Measurements from ENCODE around the gene TPK1. TPM values are rescaled to one million over a fixed set of nuclear protein-coding genes. Genes with fewer than 3 reads are reported as not detected.

TPK1 gene
- total RNA-seq, 8 experiments from 2014 or later: 3.9 to 18.0 (median 8.4) TPM

- no peak for ATAC-seq (replicated peaks in 6 of 8)
- Histone ChIP-seq H3K4me1 (replicated peaks in 1 of 2) (peaks cover 4 to 12% of the 10 kb centered on the region in 2 donors), H3K27ac (no peak overlapping the region), H3K4me3 (no peak overlapping the region)
- WGBS, 10 experiments: 0 to 20% (median 12%) methylated on average over 1 to 3 of the region's 3 CpGs; no CpG with 5 or more reads in 1 of the 10 experiments
- in situ Hi-C loops (cut with MboI; ENCODE audit: low pct_unique_long_range_greater_than_20kb in 2 of 9, low sequenced_read_pairs in 9 of 9, unreplicated experiment in 9 of 9): no loop called here
Observed at GRCh38 chr7:144487901-144488300, 348.0 kb downstream of the TPK1 start.

DNA sequence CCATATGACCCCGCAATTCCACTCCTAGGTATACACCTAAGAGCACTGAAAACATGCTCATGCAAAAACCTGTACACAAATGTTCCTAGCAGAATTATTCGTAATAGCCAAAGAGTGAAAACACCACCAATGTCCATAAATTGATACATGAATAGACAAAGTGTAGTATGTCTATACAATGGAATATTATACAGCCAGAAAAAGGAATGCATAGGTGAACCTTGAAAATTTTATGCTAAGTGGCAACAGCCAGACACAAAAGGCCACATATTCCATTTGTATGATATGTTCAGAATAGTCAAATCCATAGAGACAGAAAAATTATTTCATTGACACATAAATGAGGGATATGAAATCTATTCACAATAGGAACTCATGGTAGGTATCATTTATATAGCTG lies 351.4 kb downstream of the TPK1 start:
- Histone ChIP-seq H3K4me3 (no peak overlapping the region), H3K4me1 (replicated peaks in 1 of 2) (peaks cover 7 to 11% of the 10 kb centered on the region in 2 donors), H3K27ac (no peak overlapping the region)
- in situ Hi-C loops (cut with MboI; ENCODE audit: low pct_unique_long_range_greater_than_20kb in 2 of 9, low sequenced_read_pairs in 9 of 9, unreplicated experiment in 9 of 9): no loop called here
- WGBS, 10 experiments: 0 to 100% (median 74%) methylated on average over 1 to 2 of the region's 2 CpGs; no CpG with 5 or more reads in 1 of the 10 experiments
- ATAC-seq (replicated peaks in 6 of 8): no peak

DNA sequence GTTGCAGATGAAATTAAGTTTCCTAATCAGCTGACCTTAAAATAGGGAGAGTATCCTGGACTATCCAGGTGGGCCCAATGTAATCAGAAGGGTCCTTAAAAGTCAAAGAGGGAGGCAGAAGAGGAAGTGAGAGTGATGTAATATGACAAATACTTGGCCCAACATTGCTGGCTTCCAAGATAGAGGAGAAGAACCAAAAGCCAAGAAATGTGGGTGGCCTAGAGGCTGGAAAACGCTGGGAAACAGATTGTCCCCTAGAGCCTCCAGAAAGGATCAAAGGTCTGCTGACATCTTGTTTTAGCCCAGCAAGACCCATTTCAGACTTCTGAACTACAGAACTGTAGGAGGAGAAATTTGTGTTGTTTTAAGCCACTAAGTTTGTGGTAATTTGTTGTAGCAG lies 352.7 kb downstream of the TPK1 start:
- Histone ChIP-seq H3K4me3 (no peak overlapping the region), H3K4me1 (replicated peaks in 1 of 2) (peaks cover 7% of the 10 kb centered on the region in 2 donors), H3K27ac (no peak overlapping the region)
- in situ Hi-C loops (cut with MboI; ENCODE audit: low pct_unique_long_range_greater_than_20kb in 2 of 9, low sequenced_read_pairs in 9 of 9, unreplicated experiment in 9 of 9): no loop called here
- no peak for ATAC-seq (replicated peaks in 6 of 8)
- 0 to 90% (median 60%) methylated on average over 1 of the region's 1 CpG; no CpG with 5 or more reads in 3 of the 10 experiments for WGBS, 10 experiments

DNA sequence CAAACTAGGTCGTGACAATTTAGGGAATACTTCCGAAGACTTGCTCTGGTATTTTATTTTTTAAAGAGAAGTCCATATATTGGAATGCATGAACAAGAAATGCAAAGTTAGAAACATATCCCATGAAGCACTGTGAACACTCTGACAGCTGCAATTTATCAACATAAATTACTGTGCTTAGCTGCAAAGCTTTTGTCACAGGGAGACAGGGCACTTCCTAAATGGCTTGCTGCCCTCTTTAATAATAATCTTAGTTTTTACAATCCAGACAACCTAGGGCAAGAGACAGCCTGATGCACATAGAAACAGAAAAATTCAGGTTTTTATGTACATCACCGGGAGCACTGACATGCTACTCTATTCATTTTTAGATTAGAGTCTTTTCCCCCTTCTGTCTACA lies 354.0 kb downstream of the TPK1 start:
- Histone ChIP-seq H3K4me3 (no peak overlapping the region), H3K27ac (no peak overlapping the region), H3K4me1 (replicated peaks in 1 of 2) (peaks cover 0 to 2% of the 10 kb centered on the region in 2 donors)
- WGBS, 10 experiments: 29 to 100% (median 63%) methylated on average over 1 to 3 of the region's 3 CpGs
- in situ Hi-C loops (cut with MboI; ENCODE audit: low pct_unique_long_range_greater_than_20kb in 2 of 9, low sequenced_read_pairs in 9 of 9, unreplicated experiment in 9 of 9): no loop called here
- ATAC-seq (replicated peaks in 6 of 8): peak in 1 of 8 experiments; percentile 41

GRCh38 chr7:144477348-144477747 lies 358.5 kb downstream of the TPK1 start:
- Histone ChIP-seq H3K27ac (no peak overlapping the region), H3K4me3 (no peak overlapping the region), H3K4me1 (replicated peaks in 1 of 2) (peaks cover 2 to 6% of the 10 kb centered on the region in 2 donors)
- no peak for ATAC-seq (replicated peaks in 6 of 8)
- in situ Hi-C loops (cut with MboI; ENCODE audit: low pct_unique_long_range_greater_than_20kb in 2 of 9, low sequenced_read_pairs in 9 of 9, unreplicated experiment in 9 of 9): no loop called here
- WGBS, 10 experiments: 0 to 75% (median 31%) methylated on average over 1 of the region's 1 CpG; no CpG with 5 or more reads in 2 of the 10 experiments

DNA sequence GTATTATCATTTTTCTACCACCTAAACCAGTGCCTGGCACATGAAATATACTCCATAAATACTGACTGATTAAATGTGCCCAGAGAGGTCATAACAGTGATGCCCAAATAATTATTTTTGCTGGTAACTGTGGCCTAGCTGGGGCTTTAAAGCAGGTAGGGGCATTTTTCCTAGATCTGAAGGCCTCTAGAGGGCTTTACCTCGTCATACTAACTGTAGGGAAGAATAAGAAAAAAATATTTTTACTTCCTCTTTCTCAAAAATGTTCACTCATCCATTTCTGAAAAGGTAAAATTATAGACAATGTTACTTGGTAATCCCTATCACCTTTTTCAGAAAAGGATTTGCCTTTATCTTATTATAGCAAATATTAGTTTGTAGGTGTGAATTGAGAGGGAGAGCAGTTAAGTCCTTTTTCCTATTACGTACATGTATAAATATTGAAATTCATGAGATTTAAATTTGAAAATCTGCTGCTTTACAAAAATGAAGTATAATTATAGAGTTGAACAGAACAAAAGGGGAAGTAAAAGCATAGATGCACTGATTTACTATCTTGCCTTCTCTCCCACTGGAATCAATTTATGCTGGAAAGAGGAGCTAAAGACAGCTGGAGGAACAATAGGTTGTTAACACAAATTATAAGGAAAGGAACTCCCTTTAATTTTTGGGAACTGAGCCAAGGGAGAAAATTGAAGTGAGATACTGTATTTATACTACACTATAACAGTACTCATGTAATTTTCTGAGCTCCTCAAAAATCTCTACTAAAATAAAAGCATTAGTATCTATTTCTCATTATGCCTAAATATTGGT lies 360.8 kb downstream of the TPK1 start:
- WGBS, 10 experiments: 25 to 89% (median 67%) methylated on average over 1 to 2 of the region's 2 CpGs; no CpG with 5 or more reads in 3 of the 10 experiments
- H3K27ac ChIP-seq: no peak overlapping the region
- ATAC-seq (replicated peaks in 6 of 8): no peak
- in situ Hi-C loops (cut with MboI; ENCODE audit: low pct_unique_long_range_greater_than_20kb in 2 of 9, low sequenced_read_pairs in 9 of 9, unreplicated experiment in 9 of 9): no loop called here
- H3K4me3 ChIP-seq: no peak overlapping the region
- peaks cover 0 to 6% of the 10 kb centered on the region in 2 donors for H3K4me1 ChIP-seq (replicated peaks in 1 of 2)

- in situ Hi-C loops (cut with MboI; ENCODE audit: low pct_unique_long_range_greater_than_20kb in 2 of 9, low sequenced_read_pairs in 9 of 9, unreplicated experiment in 9 of 9): no loop called here
- 33 to 100% (median 85%) methylated on average over 1 of the region's 1 CpG; no CpG with 5 or more reads in 4 of the 10 experiments for WGBS, 10 experiments
- Histone ChIP-seq H3K27ac (no peak overlapping the region), H3K4me3 (no peak overlapping the region), H3K4me1 (replicated peaks in 1 of 2) (peaks cover 0 to 6% of the 10 kb centered on the region in 2 donors)
- no peak for ATAC-seq (replicated peaks in 6 of 8)
Observed at GRCh38 chr7:144474363-144474762, 361.5 kb downstream of the TPK1 start.

DNA sequence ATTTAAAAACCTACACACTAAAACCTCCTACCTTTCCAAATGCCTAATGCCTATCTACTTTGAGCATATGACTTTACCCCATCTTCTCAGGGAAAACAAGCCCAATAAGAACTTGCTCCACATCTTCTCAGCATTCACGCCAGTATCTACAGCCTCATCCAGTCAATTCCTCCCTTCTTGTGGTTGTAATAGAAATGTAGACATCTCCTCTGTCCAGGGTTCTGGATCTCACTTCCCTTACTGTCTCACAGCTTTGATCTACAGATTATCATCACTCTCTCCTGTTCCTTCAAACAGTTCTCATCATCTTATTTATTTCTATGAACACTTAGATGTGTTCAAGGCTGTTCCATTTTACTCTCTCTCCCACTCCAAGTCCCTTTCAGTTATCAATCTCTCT lies 361.9 kb downstream of the TPK1 start:
- 75 to 100% (median 92%) methylated on average over 1 of the region's 1 CpG; no CpG with 5 or more reads in 4 of the 10 experiments for WGBS, 10 experiments
- no peak overlapping the region for H3K4me3 ChIP-seq
- no peak overlapping the region for H3K27ac ChIP-seq
- in situ Hi-C loops (cut with MboI; ENCODE audit: low pct_unique_long_range_greater_than_20kb in 2 of 9, low sequenced_read_pairs in 9 of 9, unreplicated experiment in 9 of 9): no loop called here
- peaks cover 0 to 6% of the 10 kb centered on the region in 2 donors for H3K4me1 ChIP-seq (replicated peaks in 1 of 2)
- ATAC-seq (replicated peaks in 6 of 8): no peak

GRCh38 chr7:144470078-144470477 lies 365.8 kb downstream of the TPK1 start:
- ATAC-seq (replicated peaks in 6 of 8): peak in 2 of 8 experiments; percentile 48 to 74
- Histone ChIP-seq H3K4me1 (replicated peaks in 1 of 2) (peaks cover 0 to 4% of the 10 kb centered on the region in 2 donors), H3K4me3 (no peak overlapping the region), H3K27ac (no peak overlapping the region)
- in situ Hi-C loops (cut with MboI; ENCODE audit: low pct_unique_long_range_greater_than_20kb in 2 of 9, low sequenced_read_pairs in 9 of 9, unreplicated experiment in 9 of 9): no loop called here

- ATAC-seq (replicated peaks in 6 of 8): peak in 3 of 8 experiments; percentile 75 to 99 (median 98)
- no peak overlapping the region for H3K27ac ChIP-seq
- H3K4me1 ChIP-seq (replicated peaks in 1 of 2): no peaks in the 10 kb centered on the region
- in situ Hi-C loops (cut with MboI; ENCODE audit: low pct_unique_long_range_greater_than_20kb in 2 of 9, low sequenced_read_pairs in 9 of 9, unreplicated experiment in 9 of 9): no loop called here
- H3K4me3 ChIP-seq: no peak overlapping the region
Observed at GRCh38 chr7:144468990-144469732, 366.7 kb downstream of the TPK1 start.

DNA sequence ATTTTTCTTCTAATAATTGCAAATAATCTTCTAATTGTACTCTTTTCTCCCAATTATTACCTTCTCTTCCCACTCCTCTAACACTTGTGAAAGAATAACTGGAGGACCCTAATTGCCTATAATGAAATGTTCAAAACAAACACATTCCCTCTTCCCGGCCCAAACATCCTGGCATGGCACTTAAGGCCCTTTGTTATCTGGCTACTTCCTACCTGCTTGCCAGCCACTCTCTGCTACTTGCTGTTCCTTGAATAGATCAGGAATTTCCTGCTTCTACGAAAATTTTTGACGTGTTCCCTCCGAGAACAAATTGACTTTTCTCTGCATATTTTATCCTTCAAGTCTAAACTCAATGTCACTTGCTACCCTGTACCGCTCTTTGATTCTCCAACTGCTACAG lies 376.2 kb downstream of the TPK1 start:
- Histone ChIP-seq H3K27ac (no peak overlapping the region), H3K4me3 (no peak overlapping the region), H3K4me1 (replicated peaks in 1 of 2) (no peaks in the 10 kb centered on the region)
- in situ Hi-C loops (cut with MboI; ENCODE audit: low pct_unique_long_range_greater_than_20kb in 2 of 9, low sequenced_read_pairs in 9 of 9, unreplicated experiment in 9 of 9): no loop called here
- 29 to 100% (median 74%) methylated on average over 1 to 5 of the region's 5 CpGs for WGBS, 10 experiments
- ATAC-seq (replicated peaks in 6 of 8): no peak

GRCh38 chr7:144455040-144455404 lies 380.8 kb downstream of the TPK1 start:
- no peak for ATAC-seq (replicated peaks in 6 of 8)
- Histone ChIP-seq H3K27ac (no peak overlapping the region), H3K4me3 (no peak overlapping the region), H3K4me1 (replicated peaks in 1 of 2) (no peaks in the 10 kb centered on the region)
- in situ Hi-C loops (cut with MboI; ENCODE audit: low pct_unique_long_range_greater_than_20kb in 2 of 9, low sequenced_read_pairs in 9 of 9, unreplicated experiment in 9 of 9): no loop called here
- 19 to 82% (median 43%) methylated on average over 1 to 5 of the region's 5 CpGs; no CpG with 5 or more reads in 3 of the 10 experiments for WGBS, 10 experiments

DNA sequence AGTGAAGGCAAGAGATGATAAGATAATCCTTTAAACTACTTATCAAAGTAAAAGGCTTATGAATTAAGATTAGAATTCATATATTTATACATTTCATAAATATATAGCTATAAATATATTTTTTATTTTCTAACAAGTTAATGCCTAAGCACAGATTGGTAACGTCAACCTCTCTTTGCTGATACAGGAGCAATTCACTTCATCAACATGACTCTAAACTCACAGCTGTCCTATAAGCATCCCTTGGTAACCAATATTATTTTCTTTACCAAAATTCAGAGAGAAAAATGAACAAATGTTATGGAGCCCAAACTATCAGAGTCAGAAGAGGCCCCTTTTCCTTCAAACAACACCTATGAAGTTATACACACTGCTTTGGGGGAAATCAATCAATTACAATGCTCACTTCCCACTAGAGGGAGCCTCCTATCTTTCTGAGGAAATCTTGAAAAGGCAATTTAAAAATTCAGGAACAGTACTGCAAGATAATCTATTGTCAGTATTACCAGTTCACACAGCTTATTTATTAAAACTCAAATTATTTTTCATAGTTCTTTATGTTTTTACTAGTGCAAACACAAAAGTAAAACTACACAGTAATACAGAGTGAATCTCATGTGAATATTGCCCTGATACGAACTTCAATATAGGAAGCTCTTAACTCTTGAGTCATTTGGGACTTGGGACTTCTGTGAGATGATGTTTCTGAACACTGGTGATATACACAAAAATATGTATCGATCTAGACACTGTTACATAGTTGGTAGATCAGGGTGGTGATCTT lies 381.4 kb downstream of the TPK1 start:
- H3K4me3 ChIP-seq: no peak overlapping the region
- in situ Hi-C loops (cut with MboI; ENCODE audit: low pct_unique_long_range_greater_than_20kb in 2 of 9, low sequenced_read_pairs in 9 of 9, unreplicated experiment in 9 of 9): no loop called here
- peak in 3 of 8 experiments; percentile 28 to 45 (median 31) for ATAC-seq (replicated peaks in 6 of 8)
- H3K27ac ChIP-seq: no peak overlapping the region
- whole genome bisulfite sequencing, 10 experiments: 0 to 100% (median 89%) methylated on average over 1 to 3 of the region's 3 CpGs
- no peaks in the 10 kb centered on the region for H3K4me1 ChIP-seq (replicated peaks in 1 of 2)
